Tibial nerve (tissue), 4 donors: ENCODE results near the gene HOTAIR. TPM values are rescaled to one million over a fixed set of nuclear protein-coding genes. Genes with fewer than 3 reads are reported as not detected.
A peak's percentile ranks its signal among the peaks of the same experiment; 100 is the strongest.

Experiments used
- DNase-seq, 2 donors: peaks; one replicate each; pipeline ENCODE4 v3.0.0-alpha.2; 2019; ENCODE audit warnings: low spot score in 2 of 2
- H3K27ac ChIP-seq, 4 donors: fragments of 200-600 bp; sonication (generic) in 3 of 4; one replicate each; pipeline ENCODE4 v1.5.1; 2017 to 2019; ENCODE audit warnings: mild to moderate bottlenecking in 1 of 4
- H3K27me3 ChIP-seq, 2 donors: fragments of 200-600 bp; sonication (generic) in 1 of 2; one replicate each; pipeline versions ENCODE4 v1.5.1 to v1.6.0; 2017 to 2019
- H3K36me3 ChIP-seq, 3 donors: fragments of 200-600 bp; sonication (generic); one replicate each; pipeline ENCODE4 v1.5.1; 2018 to 2019
- H3K4me1 ChIP-seq, 4 donors: fragments of 200-600 bp; sonication (generic) in 3 of 4; one replicate each; pipeline ENCODE4 v1.5.1; 2017 to 2019
- H3K4me3 ChIP-seq, 4 donors: fragments of 200-600 bp; sonication (generic) in 3 of 4; one replicate each; pipeline ENCODE4 v1.5.1; 2017 to 2019; ENCODE audit warnings: mild to moderate bottlenecking in 1 of 4, moderate library complexity in 1 of 4
- H3K9me3 ChIP-seq, 4 donors: fragments of 200-600 bp; sonication (generic) in 3 of 4; one replicate each; pipeline ENCODE4 v1.5.1; 2017 to 2019
- EP300 ChIP-seq, 2 donors: sonication (generic); formaldehyde crosslinking; IDR thresholded peaks; one replicate each; pipeline ENCODE4 v1.6.1; 2017; ENCODE audit warnings: antibody characterized with exemption in 2 of 2, mild to moderate bottlenecking in 1 of 2
- POLR2A ChIP-seq, 2 donors: fragments of 450-650 bp; IDR thresholded peaks; one replicate each; pipeline ENCODE4 v1.6.1; 2017; ENCODE audit warnings: antibody characterized with exemption in 2 of 2, mild to moderate bottlenecking in 2 of 2, moderate library complexity in 2 of 2
- WGBS, 2 donors: methylation state at CpG; one replicate each; pipeline ENCODE4 v1.1.5; 2018; 5-methylcytosine and 5-hydroxymethylcytosine counted together
- total RNA-seq, 4 donors: library from RNA; depleted of rRNA; stranded (reverse); fragments of >200 nt; gene quantifications; one replicate each; pipeline ENCODE4 v1.1.0, GENCODE V29; 2016
- TF ChIP-seq, protein P1 (sequence below), 5 experiments: fragments of 200-600 bp in 3 of 5; fragments of 450-650 bp in 2 of 5; sonication (generic) in 3 of 5; IDR thresholded peaks; one replicate each; pipeline ENCODE4 v1.5.1; 2016 to 2019; ENCODE audit warnings: antibody characterized with exemption in 5 of 5, mild to moderate bottlenecking in 3 of 5, moderate library complexity in 2 of 5

Gene HOTAIR
- total RNA-seq, 4 donors from 2014 or later, result 0.20 to 0.42 (median 0.30) TPM; not detected in 1

DNA sequence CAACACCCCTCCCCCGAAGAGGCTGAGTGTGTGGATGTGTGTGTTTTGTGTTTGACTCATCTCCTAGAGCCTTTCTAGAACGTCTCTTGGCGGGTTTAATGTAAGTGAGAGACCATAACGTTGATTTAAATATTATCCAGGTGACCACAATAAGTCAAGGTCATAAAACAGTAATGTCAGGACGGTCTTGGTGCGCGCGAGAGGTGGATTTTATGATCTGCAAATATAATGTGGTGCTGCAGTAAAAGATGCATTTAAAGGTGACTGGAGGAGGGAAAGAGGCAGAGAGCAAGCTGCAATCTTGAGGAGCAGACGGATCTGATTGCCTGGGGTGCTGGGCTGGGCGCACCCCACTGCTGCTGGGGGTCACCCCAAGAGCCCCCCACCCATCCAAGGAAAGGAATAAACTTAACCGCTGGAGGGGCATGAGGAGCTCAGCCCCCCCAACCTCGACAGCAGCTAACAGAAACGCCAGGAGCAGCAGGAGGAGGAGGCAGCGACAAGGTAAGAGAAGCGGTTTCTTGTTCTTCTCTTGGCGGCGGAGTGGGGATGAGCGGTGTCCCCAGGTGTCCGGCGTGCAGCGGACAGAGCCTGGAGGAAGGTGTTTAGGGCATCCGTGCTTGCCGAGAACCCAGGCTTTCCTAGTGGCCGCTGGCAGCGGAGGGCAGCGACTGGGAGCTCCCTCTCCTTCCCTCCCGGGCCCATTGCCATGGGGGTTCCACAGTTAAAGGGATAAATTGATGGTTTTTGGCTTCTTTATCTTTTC is 15.7 kb upstream of the HOTAIR start:
- Histone ChIP-seq H3K4me1 (peaks cover 0 to 52% (median 14%) of the 10 kb centered on the region in 4 donors), H3K36me3 (no peaks in the 10 kb centered on the region), H3K27ac (peak overlapping the region in 1 of 4 donors; percentile 53), H3K9me3 (no peaks in the 10 kb centered on the region), H3K4me3 (no peak overlapping the region), H3K27me3 (peaks cover 0 to 92% of the 10 kb centered on the region in 2 donors)
- TF ChIP-seq EP300 (IDR thresholded peaks at IDR 0.05), result no peak
- TF ChIP-seq, protein P1, sequence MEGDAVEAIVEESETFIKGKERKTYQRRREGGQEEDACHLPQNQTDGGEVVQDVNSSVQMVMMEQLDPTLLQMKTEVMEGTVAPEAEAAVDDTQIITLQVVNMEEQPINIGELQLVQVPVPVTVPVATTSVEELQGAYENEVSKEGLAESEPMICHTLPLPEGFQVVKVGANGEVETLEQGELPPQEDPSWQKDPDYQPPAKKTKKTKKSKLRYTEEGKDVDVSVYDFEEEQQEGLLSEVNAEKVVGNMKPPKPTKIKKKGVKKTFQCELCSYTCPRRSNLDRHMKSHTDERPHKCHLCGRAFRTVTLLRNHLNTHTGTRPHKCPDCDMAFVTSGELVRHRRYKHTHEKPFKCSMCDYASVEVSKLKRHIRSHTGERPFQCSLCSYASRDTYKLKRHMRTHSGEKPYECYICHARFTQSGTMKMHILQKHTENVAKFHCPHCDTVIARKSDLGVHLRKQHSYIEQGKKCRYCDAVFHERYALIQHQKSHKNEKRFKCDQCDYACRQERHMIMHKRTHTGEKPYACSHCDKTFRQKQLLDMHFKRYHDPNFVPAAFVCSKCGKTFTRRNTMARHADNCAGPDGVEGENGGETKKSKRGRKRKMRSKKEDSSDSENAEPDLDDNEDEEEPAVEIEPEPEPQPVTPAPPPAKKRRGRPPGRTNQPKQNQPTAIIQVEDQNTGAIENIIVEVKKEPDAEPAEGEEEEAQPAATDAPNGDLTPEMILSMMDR (IDR thresholded peaks at IDR 0.05), result no peak
- TF ChIP-seq POLR2A (IDR thresholded peaks at IDR 0.05), result no peak
- 48 to 61% methylated on average over 26 to 27 of the region's 27 CpGs for WGBS, 2 donors
- no peak for DNase-seq

GRCh38 chr12:53989227-53990113 is 14.7 kb upstream of the HOTAIR start:
- H3K4me3 ChIP-seq, result peak overlapping the region in 3 of 4 donors; percentile 3 to 36 (median 20)
- TF ChIP-seq, protein P1 (IDR thresholded peaks at IDR 0.05), result peak in 4 of 5 experiments; percentile 14 to 50 (median 30)
- no peak for TF ChIP-seq EP300 (IDR thresholded peaks at IDR 0.05)
- H3K27me3 ChIP-seq, result peaks cover 0 to 88% of the 10 kb centered on the region in 2 donors
- no peaks in the 10 kb centered on the region for H3K9me3 ChIP-seq
- H3K36me3 ChIP-seq, result no peaks in the 10 kb centered on the region
- WGBS, 2 donors, result 18 to 23% methylated on average over 28 of the region's 28 CpGs
- no peak for DNase-seq
- peak overlapping the region in 1 of 4 donors; percentile 13 for H3K27ac ChIP-seq
- peaks cover 0 to 51% (median 17%) of the 10 kb centered on the region in 4 donors for H3K4me1 ChIP-seq

GRCh38 chr12:53988541-53989226 is 13.9 kb upstream of the HOTAIR start:
- Histone ChIP-seq H3K4me3 (no peak overlapping the region), H3K9me3 (no peaks in the 10 kb centered on the region), H3K27me3 (peaks cover 0 to 89% of the 10 kb centered on the region in 2 donors), H3K27ac (peak overlapping the region in 1 of 4 donors; percentile 32), H3K36me3 (no peaks in the 10 kb centered on the region), H3K4me1 (peaks cover 0 to 51% (median 11%) of the 10 kb centered on the region in 4 donors)
- no peak for DNase-seq
- TF ChIP-seq, protein P1 (IDR thresholded peaks at IDR 0.05), result no peak
- TF ChIP-seq POLR2A (IDR thresholded peaks at IDR 0.05) (no peak), EP300 (IDR thresholded peaks at IDR 0.05) (no peak)
- WGBS, 2 donors, result 28 to 29% methylated on average over 5 of the region's 5 CpGs

DNA sequence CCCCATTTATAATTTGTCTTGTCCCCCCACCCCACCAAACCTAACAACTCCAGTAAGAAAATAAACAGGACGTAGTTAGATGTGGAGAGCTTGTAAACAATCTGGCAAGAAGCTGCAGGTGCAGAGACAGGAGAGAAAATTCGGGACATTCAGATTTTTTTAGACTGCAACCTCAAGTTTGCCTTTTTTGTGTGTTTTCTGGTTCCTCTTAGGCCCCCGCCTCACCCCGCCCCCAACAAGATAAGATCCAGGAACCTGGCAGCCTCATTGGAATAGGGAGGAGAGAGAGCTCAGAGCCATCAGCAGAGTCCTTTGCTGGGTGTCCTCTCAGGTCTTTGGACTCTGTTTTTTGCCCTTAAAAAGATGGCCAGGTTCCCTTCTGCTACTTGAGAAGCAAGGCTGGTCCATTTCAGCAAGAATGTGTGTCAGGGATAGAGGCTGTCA is 13.1 kb upstream of the HOTAIR start:
- Histone ChIP-seq H3K9me3 (no peaks in the 10 kb centered on the region), H3K27ac (no peak overlapping the region), H3K4me3 (no peak overlapping the region), H3K4me1 (peaks cover 0 to 51% (median 11%) of the 10 kb centered on the region in 4 donors), H3K36me3 (no peaks in the 10 kb centered on the region), H3K27me3 (peaks cover 0 to 90% of the 10 kb centered on the region in 2 donors)
- no peak for DNase-seq
- TF ChIP-seq, protein P1 (IDR thresholded peaks at IDR 0.05), result no peak
- no peak for TF ChIP-seq POLR2A (IDR thresholded peaks at IDR 0.05)
- TF ChIP-seq EP300 (IDR thresholded peaks at IDR 0.05), result no peak
- WGBS, 2 donors, result 67 to 70% methylated on average over 4 of the region's 4 CpGs
